ENCODE measurements around the gene CARMIL1. TPM values are rescaled to one million over a fixed set of nuclear protein-coding genes. Genes with fewer than 3 reads are reported as not detected.

CARMIL1 gene
- polyA plus RNA-seq, 1 of the 3 experiments (the other 2 are of a cell fraction): 1.7 TPM

DNA sequence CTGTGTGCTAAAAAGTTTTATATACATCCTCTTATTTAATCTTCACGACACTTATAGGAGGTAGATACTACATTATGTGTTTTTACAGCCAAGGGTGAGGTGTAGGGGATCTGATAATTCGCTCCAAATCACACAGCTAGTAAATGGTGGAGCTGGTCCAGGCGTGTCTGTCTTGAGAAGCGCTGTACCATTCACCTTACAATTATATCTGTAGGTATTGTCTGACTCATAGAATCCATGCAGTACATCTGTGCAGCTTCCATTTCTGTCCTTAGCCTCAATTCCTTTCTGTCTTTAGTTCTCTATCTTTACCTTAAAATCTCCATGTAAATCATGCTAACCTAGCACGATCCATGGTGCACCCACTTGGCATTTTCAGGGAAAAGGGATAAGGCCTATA, 120.7 kb downstream of the CARMIL1 start:
- 94% methylated on average over 5 of the region's 5 CpGs for WGBS (ENCODE audit: low lambda C conversion rate)
- ChIA-PET POLR2A (no interaction called here), CTCF (interaction anchor here (0.9 to 1.0 kb wide), 2 partner anchors 90 to 157 kb away, joined by 3 to 4 read pairs; no protein-coding TSS in a partner anchor)

DNA sequence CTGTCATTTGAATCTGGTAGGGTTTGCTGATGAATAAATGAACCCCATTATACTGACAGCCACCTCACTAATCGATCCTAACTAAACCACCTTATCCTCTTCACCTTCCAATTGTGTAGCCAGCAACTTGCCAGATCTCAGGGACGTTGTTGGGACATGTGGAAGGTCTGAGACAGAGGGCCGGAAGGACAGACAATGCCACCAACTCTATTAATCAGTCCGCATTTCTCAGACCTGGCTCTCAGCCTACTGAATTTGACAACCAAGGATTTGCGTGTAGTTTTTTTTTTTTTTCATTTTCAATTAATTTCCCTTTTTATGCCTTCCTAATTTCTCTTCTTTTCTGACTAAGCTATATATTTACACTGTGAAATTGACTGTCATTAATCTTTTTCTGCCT, 122.5 kb downstream of the CARMIL1 start:
- H3K27me3 ChIP-seq (ENCODE audit: insufficient read depth): no peaks in the 10 kb centered on the region
- ChIA-PET POLR2A (no interaction called here), CTCF (no interaction called here)
- no peak overlapping the region for H3K9ac ChIP-seq
- H3K9me2 ChIP-seq: 0 out of 2 replicates have a peak, but pooled peaks cover 3% of the 10 kb centered on the region
- no peak for TF ChIP-seq SIN3A (IDR thresholded peaks at IDR 0.05; ENCODE audit: borderline replicate concordance, low read depth, low read length)
- no peak for TF ChIP-seq EP300 (IDR thresholded peaks at IDR 0.05; ENCODE audit: borderline replicate concordance in 1 of 2, low read depth in 1 of 2, low read length in 1 of 2)
- TF ChIP-seq, protein P1, sequence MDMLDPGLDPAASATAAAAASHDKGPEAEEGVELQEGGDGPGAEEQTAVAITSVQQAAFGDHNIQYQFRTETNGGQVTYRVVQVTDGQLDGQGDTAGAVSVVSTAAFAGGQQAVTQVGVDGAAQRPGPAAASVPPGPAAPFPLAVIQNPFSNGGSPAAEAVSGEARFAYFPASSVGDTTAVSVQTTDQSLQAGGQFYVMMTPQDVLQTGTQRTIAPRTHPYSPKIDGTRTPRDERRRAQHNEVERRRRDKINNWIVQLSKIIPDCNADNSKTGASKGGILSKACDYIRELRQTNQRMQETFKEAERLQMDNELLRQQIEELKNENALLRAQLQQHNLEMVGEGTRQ (IDR thresholded peaks at IDR 0.05; ENCODE audit: borderline replicate concordance, low read depth, low read length): no peak
- no peak for TF ChIP-seq TEAD4 (IDR thresholded peaks at IDR 0.05; ENCODE audit: borderline replicate concordance, insufficient read depth)
- TF ChIP-seq, protein P2, sequence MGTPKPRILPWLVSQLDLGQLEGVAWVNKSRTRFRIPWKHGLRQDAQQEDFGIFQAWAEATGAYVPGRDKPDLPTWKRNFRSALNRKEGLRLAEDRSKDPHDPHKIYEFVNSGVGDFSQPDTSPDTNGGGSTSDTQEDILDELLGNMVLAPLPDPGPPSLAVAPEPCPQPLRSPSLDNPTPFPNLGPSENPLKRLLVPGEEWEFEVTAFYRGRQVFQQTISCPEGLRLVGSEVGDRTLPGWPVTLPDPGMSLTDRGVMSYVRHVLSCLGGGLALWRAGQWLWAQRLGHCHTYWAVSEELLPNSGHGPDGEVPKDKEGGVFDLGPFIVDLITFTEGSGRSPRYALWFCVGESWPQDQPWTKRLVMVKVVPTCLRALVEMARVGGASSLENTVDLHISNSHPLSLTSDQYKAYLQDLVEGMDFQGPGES (IDR thresholded peaks at IDR 0.05; ENCODE audit: low read depth, low read length): no peak
- TF ChIP-seq RFX5 (IDR thresholded peaks at IDR 0.05; ENCODE audit: low read length): no peak
- no peaks in the 10 kb centered on the region for H3K79me2 ChIP-seq (ENCODE audit: insufficient read depth)
- H3K4me2 ChIP-seq: no peak overlapping the region
- no peak overlapping the region for H2AFZ ChIP-seq (ENCODE audit: low read depth)
- H3K36me3 ChIP-seq (replicated peaks in 1 of 2; ENCODE audit: control insufficient read depth in 1 of 2, insufficient read depth in 2 of 2, low read length in 1 of 2): no peaks in the 10 kb centered on the region
- H3K4me3 ChIP-seq (ENCODE audit: low read depth in 2 of 2, low read length in 1 of 2): no peak overlapping the region
- no peaks in the 10 kb centered on the region; the same call in 1 of the 2 replicates for H3K9me3 ChIP-seq
- DNase-seq: no peak
- 81% methylated on average over 5 of the region's 5 CpGs for WGBS (ENCODE audit: low lambda C conversion rate)
- H4K20me1 ChIP-seq (ENCODE audit: insufficient read depth): no peaks in the 10 kb centered on the region
- H3K27ac ChIP-seq (ENCODE audit: low read depth in 2 of 2, low read length in 1 of 2): no peak overlapping the region
- H3K4me1 ChIP-seq (ENCODE audit: control insufficient read depth in 1 of 2, insufficient read depth in 2 of 2, low read depth in 1 of 2, low read length in 1 of 2): no peaks in the 10 kb centered on the region; a peak in 1 of 4 replicates
- peaks cover 3% of the 10 kb centered on the region for H3F3A ChIP-seq (replicated peaks; ENCODE audit: insufficient read depth)

More for the DNA sequence above, 120.7 kb downstream of the CARMIL1 start:
- Histone ChIP-seq H3F3A (replicated peaks; ENCODE audit: insufficient read depth) (peaks cover 3% of the 10 kb centered on the region), H3K9ac (no peak overlapping the region), H3K79me2 (ENCODE audit: insufficient read depth) (no peaks in the 10 kb centered on the region), H3K4me2 (no peak overlapping the region), H3K9me3 (no peaks in the 10 kb centered on the region; the same call in 1 of the 2 replicates), H3K4me3 (ENCODE audit: low read depth in 2 of 2, low read length in 1 of 2) (no peak overlapping the region), H3K4me1 (ENCODE audit: control insufficient read depth in 1 of 2, insufficient read depth in 2 of 2, low read depth in 1 of 2, low read length in 1 of 2) (no peaks in the 10 kb centered on the region; a peak in 1 of 4 replicates), H3K27me3 (ENCODE audit: insufficient read depth) (no peaks in the 10 kb centered on the region), H3K27ac (ENCODE audit: low read depth in 2 of 2, low read length in 1 of 2) (no peak overlapping the region), H4K20me1 (ENCODE audit: insufficient read depth) (no peaks in the 10 kb centered on the region), H2AFZ (ENCODE audit: low read depth) (no peak overlapping the region), H3K9me2 (0 out of 2 replicates have a peak, but pooled peaks cover 3% of the 10 kb centered on the region), H3K36me3 (replicated peaks in 1 of 2; ENCODE audit: control insufficient read depth in 1 of 2, insufficient read depth in 2 of 2, low read length in 1 of 2) (no peaks in the 10 kb centered on the region)
- no peak for TF ChIP-seq FOSL2 (IDR thresholded peaks at IDR 0.05; ENCODE audit: borderline replicate concordance, low read depth)
- DNase-seq: no peak

DNA sequence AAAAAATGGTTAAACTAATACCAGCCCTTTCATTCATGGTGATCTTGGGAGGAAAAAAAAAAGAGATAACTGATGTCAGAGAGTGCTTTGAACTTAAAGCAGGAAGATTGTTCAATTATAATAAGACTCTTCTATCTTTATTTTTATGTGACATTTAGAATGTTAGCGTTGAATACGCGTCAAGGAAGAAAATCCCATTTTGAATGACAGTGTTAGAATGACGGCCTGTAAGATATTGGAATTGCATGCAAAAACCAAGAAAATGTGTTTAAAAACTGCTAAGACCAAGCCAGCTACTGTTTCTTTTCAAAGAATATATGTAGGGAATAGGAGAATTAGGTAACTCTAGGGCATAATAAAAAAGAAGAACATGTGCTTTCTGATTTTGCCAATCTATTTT, 123.0 kb downstream of the CARMIL1 start:
- no peak overlapping the region for H3K27ac ChIP-seq (ENCODE audit: low read depth in 2 of 2, low read length in 1 of 2)
- H3K4me3 ChIP-seq (ENCODE audit: low read depth in 2 of 2, low read length in 1 of 2): no peak overlapping the region
- no peaks in the 10 kb centered on the region; the same call in 1 of the 2 replicates for H3K9me3 ChIP-seq
- H3K4me1 ChIP-seq (ENCODE audit: control insufficient read depth in 1 of 2, insufficient read depth in 2 of 2, low read depth in 1 of 2, low read length in 1 of 2): no peaks in the 10 kb centered on the region; a peak in 1 of 4 replicates
- H3F3A ChIP-seq (replicated peaks; ENCODE audit: insufficient read depth): peaks cover 3% of the 10 kb centered on the region
- H3K9me2 ChIP-seq: 0 out of 2 replicates have a peak, but pooled peaks cover 3% of the 10 kb centered on the region
- POLR2A ChIA-PET: no interaction called here
- TF ChIP-seq FOXM1 (IDR thresholded peaks at IDR 0.05; ENCODE audit: low read depth): no peak
- no peak for TF ChIP-seq GABPA (IDR thresholded peaks at IDR 0.05; ENCODE audit: low read depth)
- TF ChIP-seq, protein P3, sequence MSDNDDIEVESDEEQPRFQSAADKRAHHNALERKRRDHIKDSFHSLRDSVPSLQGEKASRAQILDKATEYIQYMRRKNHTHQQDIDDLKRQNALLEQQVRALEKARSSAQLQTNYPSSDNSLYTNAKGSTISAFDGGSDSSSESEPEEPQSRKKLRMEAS (IDR thresholded peaks at IDR 0.05; ENCODE audit: low read depth): no peak
- TF ChIP-seq EP300 (IDR thresholded peaks at IDR 0.05; ENCODE audit: borderline replicate concordance in 1 of 2, low read depth in 1 of 2, low read length in 1 of 2): no peak
- H3K36me3 ChIP-seq (replicated peaks in 1 of 2; ENCODE audit: control insufficient read depth in 1 of 2, insufficient read depth in 2 of 2, low read length in 1 of 2): no peaks in the 10 kb centered on the region
- H2AFZ ChIP-seq (ENCODE audit: low read depth): no peak overlapping the region
- CTCF ChIA-PET: no interaction called here
- no peaks in the 10 kb centered on the region for H3K27me3 ChIP-seq (ENCODE audit: insufficient read depth)
- no peaks in the 10 kb centered on the region for H3K79me2 ChIP-seq (ENCODE audit: insufficient read depth)
- no peak overlapping the region for H3K9ac ChIP-seq
- no peaks in the 10 kb centered on the region for H4K20me1 ChIP-seq (ENCODE audit: insufficient read depth)
- WGBS (ENCODE audit: low lambda C conversion rate): 84% methylated on average over 4 of the region's 4 CpGs
- DNase-seq: no peak
- no peak overlapping the region for H3K4me2 ChIP-seq
